ENCODE measurements around the gene YIF1B. TPM values are rescaled to one million over a fixed set of nuclear protein-coding genes. Genes with fewer than 3 reads are reported as not detected.

Gene YIF1B
- total RNA-seq, 1 experiment from 2014 or later: 114 TPM

- no peak for DNase-seq (ENCODE audit: low spot score)
- in situ Hi-C loops (cut with HindIII; ENCODE audit: low sequenced_read_pairs): no loop called here
Measured at GRCh38 chr19:38281811-38282566, 33.8 kb downstream of the YIF1B start.

DNA sequence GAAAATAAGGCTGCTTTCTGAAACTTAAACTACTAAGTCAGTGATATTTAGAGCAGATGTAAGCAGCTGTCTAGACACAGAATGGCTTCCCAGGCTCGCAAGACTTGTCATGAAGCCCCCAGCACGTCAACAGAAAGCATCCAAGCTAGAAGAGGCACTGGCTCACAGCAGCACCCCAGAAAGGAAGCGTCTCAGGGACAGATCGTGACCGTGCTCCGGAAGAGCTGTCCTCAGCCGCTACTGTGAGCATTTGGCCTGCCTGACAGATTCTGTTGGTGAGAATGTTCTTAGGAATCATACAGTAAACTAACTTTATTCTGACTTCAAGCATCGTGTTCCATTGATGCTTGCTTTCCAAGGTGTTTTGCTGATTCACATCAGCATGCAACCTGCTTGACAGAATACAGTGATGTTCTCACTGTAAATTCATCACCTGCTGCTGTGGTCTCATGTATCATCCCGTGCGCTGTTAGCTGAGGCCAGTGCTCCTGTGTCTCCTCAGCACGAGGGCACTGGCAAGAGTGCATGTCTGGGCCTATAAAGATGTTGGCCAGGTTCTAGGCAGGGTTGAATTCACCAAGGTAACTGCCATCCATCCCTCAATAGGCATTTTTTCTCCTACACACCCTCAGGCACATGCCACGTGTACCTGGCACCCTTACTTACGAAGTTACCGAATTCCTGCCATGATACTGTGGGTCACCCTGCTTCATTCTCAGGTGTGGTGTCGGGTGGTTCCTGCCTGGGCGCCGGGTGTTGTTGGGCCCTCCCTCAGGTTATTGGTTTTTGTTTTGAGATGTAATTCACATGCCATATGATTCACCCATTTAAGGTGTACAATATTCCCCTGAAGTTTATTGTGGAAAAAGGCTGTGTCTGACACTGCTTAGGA, 35.5 kb downstream of the YIF1B start:
- in situ Hi-C loops (cut with HindIII; ENCODE audit: low sequenced_read_pairs): no loop called here
- no peak for DNase-seq (ENCODE audit: low spot score)

GRCh38 chr19:38278751-38279150, 37.0 kb downstream of the YIF1B start:
- in situ Hi-C loops (cut with HindIII; ENCODE audit: low sequenced_read_pairs): no loop called here
- DNase-seq (ENCODE audit: low spot score): no peak

DNA sequence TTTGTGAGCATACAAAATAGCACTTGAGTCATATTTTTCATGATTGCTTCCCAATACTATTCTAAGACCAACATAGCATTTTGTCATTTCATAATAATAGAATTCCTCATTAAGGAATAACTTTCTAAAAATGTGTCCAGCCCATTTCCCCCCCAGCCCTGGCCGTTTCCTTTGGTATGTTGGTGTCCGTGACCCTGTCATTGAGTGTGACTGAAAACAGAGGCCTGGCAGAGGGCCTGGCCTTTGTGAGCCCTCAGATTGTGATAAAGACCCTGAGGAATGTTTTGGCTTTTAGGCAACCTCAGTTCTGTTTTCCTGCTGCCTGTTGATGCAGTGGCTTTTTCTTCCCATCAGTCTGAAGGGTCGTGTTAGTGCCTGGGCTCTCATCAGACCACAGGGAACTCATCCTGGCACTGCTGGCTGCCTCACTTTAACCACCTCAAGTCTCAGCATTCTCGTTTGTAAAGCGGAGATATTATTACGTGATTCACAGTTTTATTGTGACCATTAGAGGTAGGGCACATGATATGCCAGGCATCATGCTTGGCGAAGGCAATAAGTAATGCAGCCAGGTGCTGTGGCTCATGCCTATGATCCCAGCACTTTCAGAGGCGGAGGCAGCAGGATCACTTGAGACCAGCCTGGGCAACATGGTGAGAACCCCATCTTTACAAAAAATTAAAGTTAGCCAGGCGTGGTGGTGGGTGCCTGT, 37.6 kb downstream of the YIF1B start:
- in situ Hi-C loops (cut with HindIII; ENCODE audit: low sequenced_read_pairs): no loop called here
- DNase-seq (ENCODE audit: low spot score): no peak

DNA sequence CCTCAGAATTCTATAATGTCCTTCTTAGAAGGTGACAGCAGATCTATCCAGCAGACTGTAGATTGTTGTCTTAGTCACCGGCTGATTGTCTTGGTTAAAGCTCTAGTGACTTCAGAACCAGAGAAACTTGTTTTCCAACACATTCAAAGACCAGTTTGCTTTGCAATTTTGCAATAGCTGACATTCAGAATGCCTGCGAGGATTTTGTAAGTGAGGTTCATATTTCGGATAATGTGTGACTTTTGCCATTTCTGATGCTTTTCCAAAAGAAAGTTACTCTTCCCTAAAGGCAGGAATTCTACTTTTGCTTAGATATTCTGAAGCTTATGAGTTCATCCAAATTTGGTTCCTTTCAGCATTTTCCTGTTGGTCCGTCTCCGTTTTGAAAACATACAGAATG, 38.2 kb downstream of the YIF1B start:
- no peak for DNase-seq (ENCODE audit: low spot score)
- in situ Hi-C loops (cut with HindIII; ENCODE audit: low sequenced_read_pairs): no loop called here

GRCh38 chr19:38276942-38277517, 38.7 kb downstream of the YIF1B start:
- in situ Hi-C loops (cut with HindIII; ENCODE audit: low sequenced_read_pairs): no loop called here

DNA sequence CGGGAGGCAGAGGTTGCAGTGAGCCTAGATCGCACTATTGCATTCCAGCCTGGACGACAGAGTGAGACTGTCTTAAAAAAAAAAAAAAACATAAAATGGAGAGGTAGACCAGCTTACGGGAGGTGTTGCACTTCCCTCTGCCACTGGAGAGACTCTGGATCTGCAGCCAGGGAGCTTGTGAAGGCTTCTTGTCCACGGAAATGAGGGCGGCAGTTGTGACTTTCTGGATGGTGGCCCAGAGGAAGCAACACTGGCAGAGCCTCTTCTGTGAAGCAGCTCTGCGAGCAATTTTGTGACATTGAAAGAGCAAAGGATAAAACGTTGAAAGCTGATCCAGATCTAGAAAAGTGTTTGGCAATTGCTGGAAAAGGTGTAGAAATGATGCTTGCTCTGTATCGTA, 41.0 kb downstream of the YIF1B start:
- in situ Hi-C loops (cut with HindIII; ENCODE audit: low sequenced_read_pairs): no loop called here
- peak; percentile 60 for DNase-seq (ENCODE audit: low spot score)

More at GRCh38 chr19:38276942-38277517, 38.7 kb downstream of the YIF1B start:
- no peak for DNase-seq (ENCODE audit: low spot score)

GRCh38 chr19:38273499-38273898, 42.2 kb downstream of the YIF1B start:
- DNase-seq (ENCODE audit: low spot score): no peak
- in situ Hi-C loops (cut with HindIII; ENCODE audit: low sequenced_read_pairs): no loop called here

DNA sequence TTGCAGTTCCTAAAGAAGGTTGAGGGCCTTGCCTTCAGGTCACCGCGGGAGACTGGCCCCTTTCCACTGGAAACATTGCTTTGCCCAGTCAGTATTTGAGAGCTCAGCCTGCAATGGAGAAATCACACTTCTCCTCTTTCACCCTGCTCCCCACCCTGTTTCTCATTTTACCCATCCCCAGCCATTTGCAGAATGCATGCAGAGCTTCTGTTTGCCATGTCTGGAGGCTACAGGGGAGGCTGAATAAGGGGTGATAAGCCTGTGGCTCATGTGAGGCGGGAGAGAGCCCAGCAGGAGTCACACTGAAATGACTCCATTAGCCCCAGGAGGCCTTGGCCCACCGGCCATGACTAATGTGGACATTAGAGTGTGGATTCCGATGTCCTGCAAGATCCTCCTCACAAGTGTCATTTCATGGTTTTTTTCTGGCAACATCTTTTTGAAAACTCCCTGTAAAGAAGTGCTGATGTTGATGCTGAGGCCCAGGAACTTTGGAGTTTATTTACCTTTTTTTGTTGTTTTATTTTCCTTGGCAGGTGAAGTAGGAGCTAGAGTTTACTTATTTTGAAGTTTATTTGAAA, 45.1 kb downstream of the YIF1B start:
- no peak for DNase-seq (ENCODE audit: low spot score)
- in situ Hi-C loops (cut with HindIII; ENCODE audit: low sequenced_read_pairs): no loop called here

GRCh38 chr19:38268539-38268938, 47.2 kb downstream of the YIF1B start:
- in situ Hi-C loops (cut with HindIII; ENCODE audit: low sequenced_read_pairs): no loop called here

DNA sequence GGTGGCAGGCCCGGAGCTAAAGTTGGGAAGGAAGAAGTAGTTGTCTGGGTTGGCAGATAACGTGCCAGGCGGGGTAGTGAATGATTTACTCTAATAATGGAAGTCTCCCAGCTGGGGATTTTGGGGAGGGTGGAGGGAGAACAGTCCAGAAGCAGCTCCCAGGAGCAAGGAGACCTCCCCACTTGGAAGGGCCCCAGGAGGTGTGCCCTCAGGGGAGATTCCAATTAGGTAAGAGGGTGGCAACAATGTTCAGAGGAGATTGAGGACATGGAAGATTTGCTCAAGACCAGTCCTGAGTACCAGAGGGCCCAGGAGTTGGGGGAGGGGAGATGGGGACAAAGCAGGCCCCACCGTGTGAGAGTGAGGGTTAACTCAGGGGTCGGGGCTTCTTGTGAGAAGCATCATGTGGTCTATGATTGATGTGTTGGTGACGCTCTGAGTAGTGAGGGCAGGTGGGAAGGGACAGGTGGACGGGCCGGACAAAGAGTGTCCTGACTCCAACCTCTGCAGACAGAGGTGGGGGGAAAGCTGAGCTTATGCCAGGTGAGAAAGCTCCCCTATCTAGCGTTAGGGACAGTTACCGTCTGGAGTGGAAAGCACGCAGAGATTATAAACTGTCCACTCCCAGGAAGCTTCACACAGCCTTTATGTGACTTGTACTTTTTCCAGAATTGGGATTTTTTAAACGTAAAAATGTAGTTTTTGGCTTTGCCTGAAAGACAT, 47.8 kb downstream of the YIF1B start:
- no peak for DNase-seq (ENCODE audit: low spot score)
- in situ Hi-C loops (cut with HindIII; ENCODE audit: low sequenced_read_pairs): no loop called here

More at GRCh38 chr19:38268539-38268938, 47.2 kb downstream of the YIF1B start:
- DNase-seq (ENCODE audit: low spot score): no peak

GRCh38 chr19:38266981-38267597, 48.7 kb downstream of the YIF1B start:
- in situ Hi-C loops (cut with HindIII; ENCODE audit: low sequenced_read_pairs): no loop called here
- DNase-seq (ENCODE audit: low spot score): no peak

DNA sequence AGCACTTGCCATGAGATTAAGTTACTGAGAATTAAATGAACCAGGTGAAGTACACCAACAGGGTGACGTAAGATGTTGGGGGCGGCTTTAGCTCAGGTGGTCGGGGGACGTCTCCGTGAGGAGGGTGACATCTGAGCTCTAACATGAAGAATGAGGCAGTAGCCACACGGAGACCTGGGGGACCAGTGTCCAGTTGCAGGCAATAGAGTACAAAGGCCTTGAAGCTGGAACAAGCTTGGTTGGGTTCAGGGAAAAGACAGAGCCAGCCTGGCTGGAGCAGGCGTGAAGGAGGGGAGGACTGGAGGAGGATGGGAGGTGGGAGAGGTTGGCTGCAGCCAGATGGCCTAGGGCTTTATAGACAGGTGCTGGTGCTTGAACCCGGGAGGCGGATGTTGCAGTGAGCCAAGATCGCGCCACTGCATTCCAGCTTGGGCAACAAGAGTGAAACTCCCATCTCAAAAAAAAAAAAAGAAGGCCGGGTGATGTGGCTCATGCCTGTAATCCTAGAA, 49.8 kb downstream of the YIF1B start:
- no peak for DNase-seq (ENCODE audit: low spot score)
- in situ Hi-C loops (cut with HindIII; ENCODE audit: low sequenced_read_pairs): no loop called here

GRCh38 chr19:38265213-38265861, 50.4 kb downstream of the YIF1B start:
- peak; percentile 58 for DNase-seq (ENCODE audit: low spot score)
- in situ Hi-C loops (cut with HindIII; ENCODE audit: low sequenced_read_pairs): no loop called here

- in situ Hi-C loops (cut with HindIII; ENCODE audit: low sequenced_read_pairs): no loop called here
- no peak for DNase-seq (ENCODE audit: low spot score)
Measured at GRCh38 chr19:38264486-38265212, 51.1 kb downstream of the YIF1B start, which contains the start of gene SPINT2. TSS of gene SPINT2 (plus strand) at chr19:38264573. CDS start at chr19:38264893, 320 bp downstream.

GRCh38 chr19:38263689-38264485, 51.9 kb downstream of the YIF1B start:
- DNase-seq (ENCODE audit: low spot score): peak; percentile 86
- in situ Hi-C loops (cut with HindIII; ENCODE audit: low sequenced_read_pairs): no loop called here
